Natural killer cell (primary cell): Measurements from ENCODE around the gene ATL2. TPM values are rescaled to one million over a fixed set of nuclear protein-coding genes. Genes with fewer than 3 reads are reported as not detected.

Experiments used
- ATAC-seq, 3 donors: fragments of 150-1000 bp in 2 of 3; fragments of 200-7000 bp in 1 of 3; cut with Tn5 transposase; 1 replicate in 1 of 3; 2 replicates in 2 of 3; pipeline ENCODE4 v1.10.0; 2021; ENCODE audit warnings: mild to moderate bottlenecking in 2 of 3, moderate library complexity in 2 of 3
- DNase-seq, 2 donors: peaks; one replicate each; pipeline versions ENCODE4 v3.0.0 to v3.0.0-alpha.2; 2013 to 2021; ENCODE audit warnings: mixed read lengths in 1 of 2
- H3K27ac ChIP-seq: one replicate; pipeline ENCODE4 v1.5.1; 2013; ENCODE audit warnings: mild to moderate bottlenecking, low read length
- H3K27me3 ChIP-seq: one replicate; pipeline ENCODE4 v1.6.1; 2013; ENCODE audit warnings: low read length; ENCODE audit not compliant: control insufficient read depth, insufficient read depth
- H3K36me3 ChIP-seq: one replicate; pipeline ENCODE4 v1.6.1; 2013; ENCODE audit warnings: low read length; ENCODE audit not compliant: control insufficient read depth, insufficient read depth
- H3K4me1 ChIP-seq: one replicate; pipeline ENCODE4 v1.6.1; 2013; ENCODE audit warnings: low read length; ENCODE audit not compliant: control insufficient read depth, insufficient read depth
- H3K4me3 ChIP-seq: one replicate; pipeline ENCODE4 v1.5.1; 2013; ENCODE audit warnings: low read length
- H3K9me3 ChIP-seq: one replicate; pipeline ENCODE4 v1.6.1; 2013; ENCODE audit warnings: low read length; ENCODE audit not compliant: control insufficient read depth, insufficient read depth
- H3K27ac Mint-ChIP-seq, 2 donors: one replicate each; pipeline ENCODE4 v1.8.0; 2022; ENCODE audit warnings: mild to moderate bottlenecking in 2 of 2, mixed read lengths in 2 of 2, moderate library complexity in 1 of 2
- H3K27me3 Mint-ChIP-seq, 2 donors: one replicate each; pipeline ENCODE4 v1.8.0; 2022; ENCODE audit warnings: low read depth in 2 of 2, mixed read lengths in 2 of 2
- H3K36me3 Mint-ChIP-seq: one replicate; pipeline ENCODE4 v1.8.0; 2022; ENCODE audit warnings: mixed read lengths
- H3K4me1 Mint-ChIP-seq, 2 donors: one replicate each; pipeline ENCODE4 v1.8.0; 2022; ENCODE audit warnings: mixed read lengths in 2 of 2
- H3K4me3 Mint-ChIP-seq: one replicate; pipeline ENCODE4 v1.8.0; 2022; ENCODE audit warnings: mild to moderate bottlenecking, moderate library complexity, mixed read lengths
- H3K9me3 Mint-ChIP-seq, 2 donors: one replicate each; pipeline ENCODE4 v1.8.0; 2022; ENCODE audit warnings: mixed read lengths in 2 of 2
- CTCF ChIP-seq: fragments of 200-600 bp; IDR thresholded peaks from one replicate; pipeline ENCODE4 v1.8.0; 2022; ENCODE audit warnings: antibody characterized with exemption
- WGBS: methylation state at CpG from one replicate; pipeline ENCODE4 v1.1.7; 2013; ENCODE audit warnings: missing lambda C conversion rate; ENCODE audit not compliant: insufficient coverage; 5-methylcytosine and 5-hydroxymethylcytosine counted together
- intact Hi-C: fragments of 100-400 bp; cut with micrococcal nuclease; formaldehyde crosslinking; loops from one replicate; pipeline ENCODE4 v1.14.2; 2022
- total RNA-seq, 4 donors: library from RNA; stranded (reverse); fragments of 120-200 nt in 1 of 4; gene quantifications; one replicate each; pipeline versions ENCODE4 v1.2.3 to v1.2.4, GENCODE V29; 2013 to 2022

Gene ATL2
- total RNA-seq, 3 donors from 2014 or later (not counting 1 experiment from before 2014, with no cell fraction given): 48.3 to 51.8 (median 51.5) TPM

- H3K4me1 Mint-ChIP-seq: no peaks in the 10 kb centered on the region
- no peak overlapping the region for H3K4me3 ChIP-seq
- H3K4me1 ChIP-seq: no peaks in the 10 kb centered on the region
- no peaks in the 10 kb centered on the region for H3K27me3 ChIP-seq
- H3K9me3 ChIP-seq: no peaks in the 10 kb centered on the region
- no peak for ATAC-seq
- H3K36me3 ChIP-seq: no peaks in the 10 kb centered on the region
- no peak overlapping the region for H3K4me3 Mint-ChIP-seq
- no peak overlapping the region for H3K27ac Mint-ChIP-seq
- peaks cover 0 to 5% of the 10 kb centered on the region in 2 donors for H3K27me3 Mint-ChIP-seq
- no peaks in the 10 kb centered on the region for H3K36me3 Mint-ChIP-seq
- TF ChIP-seq CTCF: no peak
- DNase-seq: no peak
- WGBS: 91% methylated on average over 8 of the region's 8 CpGs
- H3K27ac ChIP-seq: no peak overlapping the region
- H3K9me3 Mint-ChIP-seq: no peaks in the 10 kb centered on the region
- intact Hi-C loops: no loop called here
Measured at GRCh38 chr2:38244301-38244700, 132.8 kb downstream of the ATL2 start.

Other genes with a start within 250 kb of the ATL2 start
- 10 to 100 TPM in 1 of 3 donors, 1 to 10 TPM in 2; 7.3 to 18.4 (median 8.8) TPM for gene HNRNPLL, start 225.7 kb upstream of the ATL2 start, total RNA-seq